ENCODE data around the gene DNAJC3.

DNA sequence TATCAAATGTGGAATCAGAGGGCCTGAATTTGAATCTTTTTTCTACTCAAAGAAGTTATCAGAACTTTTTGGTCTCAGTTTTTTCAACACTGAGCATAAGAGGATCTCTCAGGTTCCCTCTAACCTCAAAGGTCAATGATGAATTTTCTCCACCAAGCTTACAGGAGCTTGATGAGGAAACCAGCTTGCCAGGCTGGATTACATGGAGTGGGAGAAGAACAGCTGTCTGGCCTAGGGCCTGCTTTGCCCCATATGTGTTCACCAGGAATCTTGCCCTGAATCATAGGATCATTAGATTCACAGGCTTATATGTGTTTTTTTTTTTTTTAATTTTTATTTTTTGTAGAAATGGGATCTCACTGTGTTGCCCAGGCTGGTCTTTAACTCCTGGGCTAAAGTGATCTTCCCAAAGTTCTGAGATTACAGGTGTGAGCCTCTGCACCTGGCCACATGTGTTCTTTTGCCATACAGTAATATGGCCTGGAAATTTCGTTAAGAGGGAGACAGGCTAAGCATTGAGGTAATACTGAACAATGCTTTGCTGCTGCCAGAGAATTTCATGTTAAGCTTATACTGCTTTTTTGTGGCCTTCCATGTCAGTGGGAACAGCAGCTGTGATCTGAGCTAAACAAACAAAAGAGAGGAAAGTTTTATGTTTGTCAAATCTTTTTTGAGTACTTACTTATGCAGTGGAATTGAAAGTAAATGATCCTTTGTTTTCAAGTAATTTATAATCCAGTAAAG lies 110.6 kb downstream of the DNAJC3 start:
- no peak for TF ChIP-seq EZH2 (IDR thresholded peaks at IDR 0.05; ENCODE audit: borderline replicate concordance)
- TF ChIP-seq, protein P1, sequence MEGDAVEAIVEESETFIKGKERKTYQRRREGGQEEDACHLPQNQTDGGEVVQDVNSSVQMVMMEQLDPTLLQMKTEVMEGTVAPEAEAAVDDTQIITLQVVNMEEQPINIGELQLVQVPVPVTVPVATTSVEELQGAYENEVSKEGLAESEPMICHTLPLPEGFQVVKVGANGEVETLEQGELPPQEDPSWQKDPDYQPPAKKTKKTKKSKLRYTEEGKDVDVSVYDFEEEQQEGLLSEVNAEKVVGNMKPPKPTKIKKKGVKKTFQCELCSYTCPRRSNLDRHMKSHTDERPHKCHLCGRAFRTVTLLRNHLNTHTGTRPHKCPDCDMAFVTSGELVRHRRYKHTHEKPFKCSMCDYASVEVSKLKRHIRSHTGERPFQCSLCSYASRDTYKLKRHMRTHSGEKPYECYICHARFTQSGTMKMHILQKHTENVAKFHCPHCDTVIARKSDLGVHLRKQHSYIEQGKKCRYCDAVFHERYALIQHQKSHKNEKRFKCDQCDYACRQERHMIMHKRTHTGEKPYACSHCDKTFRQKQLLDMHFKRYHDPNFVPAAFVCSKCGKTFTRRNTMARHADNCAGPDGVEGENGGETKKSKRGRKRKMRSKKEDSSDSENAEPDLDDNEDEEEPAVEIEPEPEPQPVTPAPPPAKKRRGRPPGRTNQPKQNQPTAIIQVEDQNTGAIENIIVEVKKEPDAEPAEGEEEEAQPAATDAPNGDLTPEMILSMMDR (IDR thresholded peaks at IDR 0.05; ENCODE audit: poor library complexity): no peak
